Mesothelial cell of epicardium (in vitro differentiated cells): Measurements from ENCODE around the gene AMPH. TPM values are rescaled to one million over a fixed set of nuclear protein-coding genes. Genes with fewer than 3 reads are reported as not detected.

Experiments used
- DNase-seq, 2 experiments: peaks; one replicate each; pipeline ENCODE4 v3.0.0; 2021; ENCODE audit warnings: low spot score in 2 of 2; ENCODE audit not compliant: unreplicated experiment in 2 of 2
- H3K27ac Mint-ChIP-seq: 2 replicates; pipeline ENCODE4 v1.8.0; 2021; ENCODE audit warnings: mixed read lengths
- H3K27me3 Mint-ChIP-seq: 2 replicates; pipeline ENCODE4 v1.8.0; 2021; ENCODE audit warnings: low read depth, mixed read lengths
- H3K36me3 Mint-ChIP-seq: 2 replicates; pipeline ENCODE4 v1.8.0; 2021; ENCODE audit warnings: mixed read lengths
- H3K4me1 Mint-ChIP-seq: 2 replicates; pipeline ENCODE4 v1.8.0; 2021; ENCODE audit warnings: mixed read lengths
- H3K4me3 Mint-ChIP-seq: 2 replicates; pipeline ENCODE4 v1.8.0; 2021; ENCODE audit warnings: mild to moderate bottlenecking, moderate library complexity, mixed read lengths
- H3K9me3 Mint-ChIP-seq: 2 replicates; pipeline ENCODE4 v1.8.0; 2021; ENCODE audit warnings: mixed read lengths
- total RNA-seq: library from RNA; stranded (reverse); gene quantifications from 3 replicates; pipeline ENCODE4 v1.2.1, GENCODE V29; 2021
- TF ChIP-seq, protein P1 (sequence below): fragments of 200-600 bp; sonication (generic); IDR thresholded peaks from one replicate; pipeline ENCODE4 v1.5.0; 2021; ENCODE audit warnings: antibody characterized with exemption; ENCODE audit not compliant: unreplicated experiment

Gene AMPH
- total RNA-seq, 1 donor from 2014 or later: 2.4 TPM

DNA sequence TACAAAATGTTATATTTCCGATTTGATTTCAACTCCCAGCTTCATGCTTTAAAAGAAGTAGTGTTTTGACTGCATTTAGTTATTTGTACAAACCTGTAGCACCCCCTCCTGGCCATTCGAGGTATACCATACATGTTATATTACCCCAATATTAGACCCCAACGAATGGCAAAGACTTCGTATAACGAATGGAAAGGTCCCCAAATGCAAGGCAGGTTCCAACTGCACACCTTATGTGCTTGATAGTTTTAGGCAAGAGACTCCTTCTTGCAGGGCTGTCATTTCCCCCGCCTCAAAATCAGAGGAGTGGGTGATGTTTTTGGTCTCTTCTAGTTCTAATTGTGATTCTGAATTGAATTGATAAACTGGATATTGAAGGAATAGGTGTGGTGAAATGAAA lies 256.7 kb downstream of the AMPH start:
- DNase-seq: no peak

GRCh38 chr7:38373155-38373554 lies 258.0 kb downstream of the AMPH start:
- Mint-ChIP-seq H3K36me3 (no peaks in the 10 kb centered on the region), H3K27ac (no peak overlapping the region), H3K4me1 (no peaks in the 10 kb centered on the region), H3K27me3 (no peaks in the 10 kb centered on the region), H3K9me3 (no peaks in the 10 kb centered on the region), H3K4me3 (no peak overlapping the region)
- TF ChIP-seq, protein P1, sequence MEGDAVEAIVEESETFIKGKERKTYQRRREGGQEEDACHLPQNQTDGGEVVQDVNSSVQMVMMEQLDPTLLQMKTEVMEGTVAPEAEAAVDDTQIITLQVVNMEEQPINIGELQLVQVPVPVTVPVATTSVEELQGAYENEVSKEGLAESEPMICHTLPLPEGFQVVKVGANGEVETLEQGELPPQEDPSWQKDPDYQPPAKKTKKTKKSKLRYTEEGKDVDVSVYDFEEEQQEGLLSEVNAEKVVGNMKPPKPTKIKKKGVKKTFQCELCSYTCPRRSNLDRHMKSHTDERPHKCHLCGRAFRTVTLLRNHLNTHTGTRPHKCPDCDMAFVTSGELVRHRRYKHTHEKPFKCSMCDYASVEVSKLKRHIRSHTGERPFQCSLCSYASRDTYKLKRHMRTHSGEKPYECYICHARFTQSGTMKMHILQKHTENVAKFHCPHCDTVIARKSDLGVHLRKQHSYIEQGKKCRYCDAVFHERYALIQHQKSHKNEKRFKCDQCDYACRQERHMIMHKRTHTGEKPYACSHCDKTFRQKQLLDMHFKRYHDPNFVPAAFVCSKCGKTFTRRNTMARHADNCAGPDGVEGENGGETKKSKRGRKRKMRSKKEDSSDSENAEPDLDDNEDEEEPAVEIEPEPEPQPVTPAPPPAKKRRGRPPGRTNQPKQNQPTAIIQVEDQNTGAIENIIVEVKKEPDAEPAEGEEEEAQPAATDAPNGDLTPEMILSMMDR: no peak
- no peak for DNase-seq

More for the DNA sequence above, 256.7 kb downstream of the AMPH start:
- H3K4me1 Mint-ChIP-seq: no peaks in the 10 kb centered on the region
- H3K36me3 Mint-ChIP-seq: no peaks in the 10 kb centered on the region
- no peak overlapping the region for H3K27ac Mint-ChIP-seq
- TF ChIP-seq, protein P1: peak; percentile 78
- no peaks in the 10 kb centered on the region for H3K9me3 Mint-ChIP-seq
- no peak overlapping the region for H3K4me3 Mint-ChIP-seq
- H3K27me3 Mint-ChIP-seq: peaks cover 6% of the 10 kb centered on the region

- TF ChIP-seq, protein P1: no peak
- DNase-seq: no peak
- Mint-ChIP-seq H3K4me1 (no peaks in the 10 kb centered on the region), H3K9me3 (no peaks in the 10 kb centered on the region), H3K27me3 (no peaks in the 10 kb centered on the region), H3K27ac (no peak overlapping the region), H3K36me3 (no peaks in the 10 kb centered on the region), H3K4me3 (no peak overlapping the region)
These were observed 258.9 kb downstream of the AMPH start for GRCh38 chr7:38372290-38372689.

DNA sequence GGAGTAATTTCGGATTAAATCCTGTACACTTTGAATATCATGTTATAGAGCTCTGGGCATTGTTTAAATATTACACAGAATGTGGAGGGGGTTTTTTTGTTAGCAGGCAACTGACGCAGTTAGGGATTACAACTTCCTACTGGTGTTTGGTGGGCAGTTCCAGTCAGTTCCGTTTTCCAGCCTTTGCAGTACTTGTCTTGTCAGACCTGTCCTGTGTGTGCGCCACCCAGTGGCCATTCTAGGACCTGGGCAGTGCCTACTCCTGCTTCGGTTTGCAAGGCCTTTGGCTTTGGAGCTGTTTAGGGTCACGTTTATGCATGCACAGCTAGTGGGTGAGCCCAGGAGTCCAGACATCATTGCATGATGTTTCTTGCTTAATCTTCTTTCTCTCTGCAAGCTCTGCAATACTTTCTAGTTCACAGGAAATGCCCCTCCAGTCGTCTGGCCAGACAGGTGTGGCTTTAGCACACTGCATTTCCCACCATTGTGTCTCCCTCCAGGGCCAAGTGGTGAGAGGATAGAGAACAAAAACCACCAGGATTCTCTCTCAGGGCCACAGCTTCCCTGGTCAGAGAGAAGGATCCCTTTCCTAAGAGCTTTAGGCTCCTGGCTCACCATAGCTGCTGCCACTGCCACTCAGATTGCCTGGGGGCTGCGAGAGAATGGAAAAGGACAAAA lies 261.2 kb downstream of the AMPH start:
- no peaks in the 10 kb centered on the region for H3K9me3 Mint-ChIP-seq
- H3K4me3 Mint-ChIP-seq: no peak overlapping the region

GRCh38 chr7:38368191-38368605 lies 263.0 kb downstream of the AMPH start:
- H3K36me3 Mint-ChIP-seq: no peaks in the 10 kb centered on the region
- TF ChIP-seq, protein P1: peak; percentile 35
- H3K27me3 Mint-ChIP-seq: no peaks in the 10 kb centered on the region
- H3K4me3 Mint-ChIP-seq: no peak overlapping the region
- H3K27ac Mint-ChIP-seq: no peak overlapping the region
- H3K4me1 Mint-ChIP-seq: no peaks in the 10 kb centered on the region
- DNase-seq: peak; percentile 27 to 68
- H3K9me3 Mint-ChIP-seq: no peaks in the 10 kb centered on the region

More for the DNA sequence above, 261.2 kb downstream of the AMPH start:
- TF ChIP-seq, protein P1: peak; percentile 79
- Mint-ChIP-seq H3K27ac (no peak overlapping the region), H3K4me1 (no peaks in the 10 kb centered on the region), H3K27me3 (no peaks in the 10 kb centered on the region), H3K36me3 (no peaks in the 10 kb centered on the region)
- DNase-seq: peak; percentile 58 to 86
